Prostate gland (tissue), 2 donors: Measurements from ENCODE around the gene S100A1.

ENCODE experiments used
- POLR2A ChIP-seq: fragments of 450-650 bp; IDR thresholded peaks from one replicate; pipeline ENCODE4 v1.6.1; 2016; ENCODE audit warnings: antibody characterized with exemption, mild to moderate bottlenecking
- POLR2AphosphoS5 ChIP-seq: sonication (generic); formaldehyde crosslinking; IDR thresholded peaks from one replicate; pipeline ENCODE4 v1.6.1; 2017; ENCODE audit warnings: antibody characterized with exemption
- TF ChIP-seq, protein P1 (sequence below), 4 experiments: fragments of 200-600 bp in 2 of 4; fragments of 450-650 bp in 2 of 4; sonication (generic) in 2 of 4; IDR thresholded peaks; 1 replicate in 3 of 4; 2 replicates in 1 of 4; pipeline ENCODE4 v1.5.1; 2016 to 2019; ENCODE audit warnings: antibody characterized with exemption in 4 of 4, mild to moderate bottlenecking in 2 of 4, moderate library complexity in 2 of 4

DNA sequence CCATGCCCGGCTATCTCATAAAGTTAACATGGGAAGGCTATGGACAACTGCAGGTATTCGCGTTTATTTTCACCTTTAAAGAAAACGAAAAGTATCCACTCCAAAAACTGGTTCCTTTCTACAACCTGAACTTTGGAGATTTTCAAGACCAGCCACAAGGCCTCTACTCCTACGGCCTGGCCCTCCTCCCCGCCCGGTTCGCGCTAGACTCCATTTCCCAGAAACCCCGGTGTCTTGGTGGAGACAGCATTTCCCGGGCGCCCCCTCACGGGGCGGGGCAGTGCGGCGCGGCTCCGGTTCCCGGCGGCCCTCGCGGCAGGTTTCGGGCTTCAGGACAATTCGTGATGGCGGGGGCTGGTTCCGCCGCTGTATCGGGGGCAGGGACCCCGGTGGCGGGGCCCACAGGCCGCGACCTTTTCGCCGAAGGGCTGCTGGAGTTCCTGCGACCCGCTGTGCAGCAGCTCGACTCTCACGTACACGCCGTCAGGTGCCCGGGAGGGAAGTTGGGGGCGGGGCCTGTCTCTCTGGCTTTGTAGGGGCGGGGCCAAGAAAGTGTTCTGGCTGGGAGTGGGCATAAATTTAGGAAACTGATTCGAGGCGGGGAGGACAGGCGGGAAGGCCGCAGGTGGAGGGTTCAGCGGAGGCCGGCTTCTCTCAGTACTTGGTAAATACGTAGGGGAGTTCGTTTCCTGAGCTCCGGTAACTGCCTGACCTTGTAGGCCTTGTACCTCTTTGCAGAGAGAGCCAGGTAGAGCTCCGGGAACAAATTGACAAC is 30.4 kb downstream of the S100A1 start, which contains the start of gene SNAPIN:
- peak; percentile 61 for TF ChIP-seq POLR2A
- TF ChIP-seq, protein P1, sequence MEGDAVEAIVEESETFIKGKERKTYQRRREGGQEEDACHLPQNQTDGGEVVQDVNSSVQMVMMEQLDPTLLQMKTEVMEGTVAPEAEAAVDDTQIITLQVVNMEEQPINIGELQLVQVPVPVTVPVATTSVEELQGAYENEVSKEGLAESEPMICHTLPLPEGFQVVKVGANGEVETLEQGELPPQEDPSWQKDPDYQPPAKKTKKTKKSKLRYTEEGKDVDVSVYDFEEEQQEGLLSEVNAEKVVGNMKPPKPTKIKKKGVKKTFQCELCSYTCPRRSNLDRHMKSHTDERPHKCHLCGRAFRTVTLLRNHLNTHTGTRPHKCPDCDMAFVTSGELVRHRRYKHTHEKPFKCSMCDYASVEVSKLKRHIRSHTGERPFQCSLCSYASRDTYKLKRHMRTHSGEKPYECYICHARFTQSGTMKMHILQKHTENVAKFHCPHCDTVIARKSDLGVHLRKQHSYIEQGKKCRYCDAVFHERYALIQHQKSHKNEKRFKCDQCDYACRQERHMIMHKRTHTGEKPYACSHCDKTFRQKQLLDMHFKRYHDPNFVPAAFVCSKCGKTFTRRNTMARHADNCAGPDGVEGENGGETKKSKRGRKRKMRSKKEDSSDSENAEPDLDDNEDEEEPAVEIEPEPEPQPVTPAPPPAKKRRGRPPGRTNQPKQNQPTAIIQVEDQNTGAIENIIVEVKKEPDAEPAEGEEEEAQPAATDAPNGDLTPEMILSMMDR (IDR thresholded peaks at IDR 0.05) = peak in 2 of 4 experiments; percentile 31 to 39
- peak; percentile 91 for TF ChIP-seq POLR2AphosphoS5
